H9 (cell line): ENCODE measurements around the gene HSPA2. TPM values are rescaled to one million over a fixed set of nuclear protein-coding genes. Genes with fewer than 3 reads are reported as not detected.

ENCODE experiments used
- DNase-seq: peaks from one replicate; pipeline ENCODE4 v3.0.0-alpha.2; 2017
- H2AFZ ChIP-seq: one replicate; pipeline ENCODE4 v1.6.1; 2013; ENCODE audit warnings: mild to moderate bottlenecking, low read length, control low read depth, moderate library complexity
- H2AK5ac ChIP-seq: 2 replicates; pipeline ENCODE4 v1.6.1; 2013; ENCODE audit warnings: low read length, control low read depth, mixed read lengths; ENCODE audit not compliant: insufficient read length
- H2BK120ac ChIP-seq: one replicate; pipeline ENCODE4 v1.6.1; 2013; ENCODE audit warnings: low read depth, mild to moderate bottlenecking, low read length, control low read depth, inconsistent platforms; ENCODE audit not compliant: poor library complexity, severe bottlenecking
- H2BK12ac ChIP-seq: 2 replicates; pipeline ENCODE4 v1.6.1; 2013; ENCODE audit warnings: low read length, control low read depth, mixed read lengths, low read depth; ENCODE audit not compliant: insufficient read length
- H2BK15ac ChIP-seq: 2 replicates; pipeline ENCODE4 v1.6.1; 2013; ENCODE audit warnings: low read depth, low read length, control low read depth
- H2BK20ac ChIP-seq: one replicate; pipeline ENCODE4 v1.6.1; 2013; ENCODE audit warnings: low read depth, mild to moderate bottlenecking, low read length, control low read depth, inconsistent platforms; ENCODE audit not compliant: poor library complexity, severe bottlenecking
- H2BK5ac ChIP-seq: 2 replicates; pipeline ENCODE4 v1.6.1; 2013; ENCODE audit warnings: low read length, control low read depth, mixed read lengths; ENCODE audit not compliant: insufficient read length
- H3K14ac ChIP-seq: 2 replicates; pipeline ENCODE4 v1.6.1; 2013; ENCODE audit warnings: low read length, control low read depth; ENCODE audit not compliant: insufficient read depth
- H3K18ac ChIP-seq: 2 replicates; pipeline ENCODE4 v1.6.1; 2013; ENCODE audit warnings: low read depth, mild to moderate bottlenecking, mixed read lengths, low read length, control low read depth; ENCODE audit not compliant: insufficient read length
- H3K23ac ChIP-seq: 2 replicates; pipeline ENCODE4 v1.6.1; 2013; ENCODE audit warnings: low read length, control low read depth, mixed read lengths, low read depth; ENCODE audit not compliant: insufficient read length
- H3K23me2 ChIP-seq: 2 replicates; pipeline ENCODE4 v1.6.1; 2013; ENCODE audit warnings: low read depth, mild to moderate bottlenecking, mixed read lengths, low read length, control low read depth; ENCODE audit not compliant: insufficient read length, poor library complexity, severe bottlenecking
- H3K27ac ChIP-seq: 2 replicates; pipeline ENCODE4 v1.5.1; 2013; ENCODE audit warnings: low read length, control low read depth, mixed read lengths, low read depth; ENCODE audit not compliant: insufficient read length
- H3K27me3 ChIP-seq: 2 replicates; pipeline ENCODE4 v1.6.1; 2013; ENCODE audit warnings: low read length, control low read depth, inconsistent platforms; ENCODE audit not compliant: insufficient read depth
- H3K4ac ChIP-seq: 2 replicates; pipeline ENCODE4 v1.6.1; 2013; ENCODE audit warnings: low read depth, mild to moderate bottlenecking, control low read depth, inconsistent platforms, low read length, moderate library complexity
- H3K4me1 ChIP-seq: 2 replicates; pipeline ENCODE4 v1.6.1; 2013; ENCODE audit warnings: low read length, control low read depth, inconsistent platforms; ENCODE audit not compliant: insufficient read depth
- H3K4me2 ChIP-seq: 2 replicates; pipeline ENCODE4 v1.6.1; 2013; ENCODE audit warnings: low read length, control low read depth, mixed read lengths; ENCODE audit not compliant: insufficient read length, insufficient read depth
- H3K56ac ChIP-seq: 2 replicates; pipeline ENCODE4 v1.6.1; 2013; ENCODE audit warnings: low read depth, mild to moderate bottlenecking, mixed read lengths, low read length, control low read depth; ENCODE audit not compliant: insufficient read length
- H3K79me1 ChIP-seq: 2 replicates; pipeline ENCODE4 v1.6.1; 2013; ENCODE audit warnings: low read depth, mild to moderate bottlenecking, moderate library complexity, low read length, control low read depth, inconsistent platforms; ENCODE audit not compliant: insufficient read depth, poor library complexity, severe bottlenecking
- H3K79me2 ChIP-seq: 2 replicates; pipeline ENCODE4 v1.6.1; 2013; ENCODE audit warnings: low read length, control low read depth, inconsistent platforms; ENCODE audit not compliant: insufficient read depth
- H3K9ac ChIP-seq: 2 replicates; pipeline ENCODE4 v1.6.1; 2013; ENCODE audit warnings: low read length, control low read depth, mixed read lengths; ENCODE audit not compliant: insufficient read length; ENCODE audit errors: extremely low read depth
- H3K9me3 ChIP-seq: one replicate; pipeline ENCODE4 v1.6.1; 2013; ENCODE audit warnings: low read depth, low read length, inconsistent platforms; ENCODE audit not compliant: control insufficient read depth
- H3T11ph ChIP-seq: one replicate; pipeline ENCODE4 v1.6.1; 2013; ENCODE audit warnings: mild to moderate bottlenecking, low read length, control low read depth, inconsistent platforms
- H4K20me1 ChIP-seq: one replicate; pipeline ENCODE4 v1.6.1; 2013; ENCODE audit not compliant: control insufficient read depth, insufficient read length, insufficient read depth
- H4K5ac ChIP-seq: 2 replicates; pipeline ENCODE4 v1.6.1; 2013; ENCODE audit warnings: low read depth, mild to moderate bottlenecking, mixed read lengths, low read length, control low read depth; ENCODE audit not compliant: insufficient read length
- H4K8ac ChIP-seq: replicated peaks from 2 replicates; pipeline ENCODE4 v1.6.1; 2013; ENCODE audit warnings: low read length, control low read depth, mixed read lengths, low read depth; ENCODE audit not compliant: insufficient read length
- H4K91ac ChIP-seq: 2 replicates; pipeline ENCODE4 v1.6.1; 2013; ENCODE audit warnings: low read depth, mild to moderate bottlenecking, moderate library complexity, mixed read lengths, low read length, control low read depth; ENCODE audit not compliant: insufficient read length
- H3K27ac Mint-ChIP-seq, 3 experiments: 2 replicates in 2 of 3; 3 replicates in 1 of 3; pipeline ENCODE4 v1.8.0; 2020 to 2021; ENCODE audit warnings: mixed read lengths in 3 of 3, mild to moderate bottlenecking in 1 of 3, moderate library complexity in 1 of 3
- H3K27me3 Mint-ChIP-seq: 2 replicates; pipeline ENCODE4 v1.8.0; 2021; ENCODE audit warnings: low read depth, mild to moderate bottlenecking, moderate library complexity, mixed read lengths
- H3K36me3 Mint-ChIP-seq, 3 experiments: 2 replicates in 2 of 3; 3 replicates in 1 of 3; pipeline ENCODE4 v1.8.0; 2020 to 2021; ENCODE audit warnings: low read depth in 3 of 3, mixed read lengths in 3 of 3; ENCODE audit not compliant: insufficient read depth in 1 of 3
- H3K4me1 Mint-ChIP-seq, 2 experiments: 2 replicates each; pipeline ENCODE4 v1.8.0; 2020; ENCODE audit warnings: mixed read lengths in 2 of 2
- H3K4me3 Mint-ChIP-seq, 2 experiments: 2 replicates in 1 of 2; 3 replicates in 1 of 2; pipeline ENCODE4 v1.8.0; 2020 to 2021; ENCODE audit warnings: mild to moderate bottlenecking in 2 of 2, mixed read lengths in 2 of 2, moderate library complexity in 1 of 2
- H3K9me3 Mint-ChIP-seq, 2 experiments: 2 replicates in 1 of 2; 3 replicates in 1 of 2; pipeline ENCODE4 v1.8.0; 2020; ENCODE audit warnings: mild to moderate bottlenecking in 2 of 2, mixed read lengths in 2 of 2, moderate library complexity in 1 of 2
- CTCF ChIP-seq: fragments of 200-600 bp; sonication (generic); conservative IDR thresholded peaks from 3 replicates; pipeline ENCODE4 v1.8.0; 2021; ENCODE audit warnings: antibody characterized with exemption, mild to moderate bottlenecking
- WGBS: extraction: QIAGEN DNeasy Blood & Tissue Kit; methylation state at CpG from one replicate; pipeline ENCODE4 v1.1.7; 2013; ENCODE audit warnings: missing lambda C conversion rate, low lambda C conversion rate, mixed read lengths; ENCODE audit not compliant: insufficient read length; ENCODE audit errors: extremely low coverage; 5-methylcytosine and 5-hydroxymethylcytosine counted together
- total RNA-seq: library from RNA; stranded (reverse); gene quantifications from 2 replicates; pipeline ENCODE4 v1.2.1, GENCODE V29; 2021

The HSPA2 gene
- total RNA-seq, 1 experiment from 2014 or later: 25.8 TPM

DNA sequence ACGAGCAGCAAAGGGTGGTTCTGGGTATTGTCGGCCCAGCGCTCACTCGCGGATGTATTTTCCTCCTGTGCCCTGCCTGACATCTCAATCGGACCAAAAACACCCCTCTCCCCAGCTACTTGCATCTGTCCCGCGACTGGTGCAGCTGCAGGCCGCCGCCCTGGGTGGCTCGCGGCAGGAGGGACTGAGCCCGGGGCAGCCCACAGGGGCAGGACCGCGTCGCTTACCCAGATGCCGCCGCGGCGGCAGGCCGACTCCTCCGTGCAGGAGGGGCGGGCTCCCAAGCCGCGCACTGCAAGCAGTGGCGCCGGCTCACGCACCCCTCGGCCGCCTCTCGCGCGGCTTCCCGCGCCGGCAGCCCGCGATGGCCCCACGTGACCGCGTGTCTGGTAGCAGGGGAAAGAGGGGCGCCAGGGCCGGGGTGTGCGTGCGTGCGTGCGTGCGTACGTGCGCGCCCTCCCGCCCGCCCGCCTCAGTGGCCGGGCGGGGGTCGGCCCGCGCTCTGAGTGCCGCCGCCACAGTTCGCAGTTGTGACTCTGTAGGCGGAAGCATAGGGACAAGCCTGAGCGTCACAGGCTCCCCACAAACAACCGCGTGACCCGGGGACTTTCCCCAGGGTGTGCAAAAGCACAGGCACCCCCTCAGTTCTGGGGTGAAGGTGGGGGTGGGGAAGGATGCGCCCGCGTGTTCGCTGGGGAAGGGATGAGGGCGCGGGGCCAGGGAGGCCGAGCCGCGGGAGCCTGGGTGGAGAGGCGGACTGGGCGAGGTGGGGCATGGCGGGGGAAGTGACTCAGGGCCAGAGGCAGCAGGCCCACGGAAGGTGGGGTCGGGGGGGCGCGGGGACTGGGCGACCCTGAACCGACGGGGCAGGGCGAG, 36.9 kb upstream of the HSPA2 start, which contains the start of gene ZBTB25:
TSS of gene ZBTB25 (minus strand) at position 405 of the 876 bp plus-strand sequence. CDS start 13,305 bp downstream, outside the sequence.
- H3K9me3 Mint-ChIP-seq: no peaks in the 10 kb centered on the region
- Histone ChIP-seq H2AFZ (no peak within 1 kb of the TSS), H3K79me2 (peaks cover 23% of the 10 kb centered on the region; the same call in 1 of the 2 replicates)

More for the DNA sequence above, 36.9 kb upstream of the HSPA2 start, which contains the start of gene ZBTB25:
- peak within 1 kb of the TSS; percentile 96 to 100 (median 98) for H3K27ac Mint-ChIP-seq
- no peaks in the 10 kb centered on the region for H4K20me1 ChIP-seq
- no peak within 1 kb of the TSS for H4K8ac ChIP-seq
- H3T11ph ChIP-seq: no peak within 1 kb of the TSS
- no peak within 1 kb of the TSS for H2BK120ac ChIP-seq
- H3K23me2 ChIP-seq: peaks cover 15% of the 10 kb centered on the region
- H3K9ac ChIP-seq: peak within 1 kb of the TSS; percentile 77
- no peak within 1 kb of the TSS for H3K56ac ChIP-seq
- H3K36me3 Mint-ChIP-seq: peaks cover 7 to 13% (median 13%) of the 10 kb centered on the region in 3 experiments; a peak in 6 of 7 replicates
- H3K4me2 ChIP-seq: peak within 1 kb of the TSS; percentile 91
- no peaks in the 10 kb centered on the region for H3K9me3 ChIP-seq
- H3K14ac ChIP-seq: peak within 1 kb of the TSS; percentile 98
- H3K4me1 ChIP-seq: no peaks in the 10 kb centered on the region; the same call in 1 of the 2 replicates
- no peak within 1 kb of the TSS for H2BK20ac ChIP-seq
- peak within 1 kb of the TSS; percentile 57 for H4K91ac ChIP-seq
- no peaks in the 10 kb centered on the region for H3K27me3 Mint-ChIP-seq
- no CpG with 5 or more reads among the region's 87 CpGs for WGBS
- peak within 1 kb of the TSS; percentile 9 for H2BK12ac ChIP-seq
- H3K27ac ChIP-seq: peak within 1 kb of the TSS; percentile 66
- no peak within 1 kb of the TSS; the same call in 1 of the 2 replicates for H3K4ac ChIP-seq
- no peak within 1 kb of the TSS for H2BK15ac ChIP-seq
- no peak within 1 kb of the TSS for H2AK5ac ChIP-seq
- no peaks in the 10 kb centered on the region for H3K27me3 ChIP-seq
- peak within 1 kb of the TSS; percentile 54 for H4K5ac ChIP-seq
- no peaks in the 10 kb centered on the region for H3K79me1 ChIP-seq
- TF ChIP-seq CTCF: no peak
- no peak within 1 kb of the TSS for H3K23ac ChIP-seq
- H3K4me1 Mint-ChIP-seq: peaks cover 45 to 47% of the 10 kb centered on the region in 2 experiments
- peak within 1 kb of the TSS; percentile 17 for H2BK5ac ChIP-seq
- peak within 1 kb of the TSS; percentile 97 for H3K18ac ChIP-seq
- H3K4me3 Mint-ChIP-seq: peak within 1 kb of the TSS; percentile 84 to 86
- peak; percentile 94 for DNase-seq
